ENCODE measurements around the gene DOK6. TPM values are rescaled to one million over a fixed set of nuclear protein-coding genes. Genes with fewer than 3 reads are reported as not detected.

Gene DOK6
- total and polyA plus RNA-seq, 9 of the 15 experiments (the other 6 are each of a cell fraction or from before 2014, with no cell fraction given), result not detected

DNA sequence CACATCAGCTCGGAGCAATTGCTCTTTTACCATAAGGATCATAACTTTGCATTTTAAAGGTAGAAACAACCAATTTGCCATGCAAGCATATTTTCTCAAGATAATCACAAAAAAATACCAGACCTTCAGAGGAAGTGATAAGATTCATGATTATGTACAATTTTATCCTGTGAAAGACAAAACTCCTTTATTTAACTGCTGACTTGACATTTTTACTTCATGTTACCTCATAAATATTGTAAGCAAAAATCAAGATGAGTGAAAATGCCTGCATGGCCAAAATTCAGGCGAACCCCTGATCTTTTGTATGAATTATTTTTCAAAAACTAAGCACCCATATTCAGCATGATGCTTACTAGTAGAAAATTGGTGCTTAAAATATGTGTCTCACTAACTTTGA is 300.6 kb downstream of the DOK6 start (continued):
- TF ChIP-seq, protein P1, sequence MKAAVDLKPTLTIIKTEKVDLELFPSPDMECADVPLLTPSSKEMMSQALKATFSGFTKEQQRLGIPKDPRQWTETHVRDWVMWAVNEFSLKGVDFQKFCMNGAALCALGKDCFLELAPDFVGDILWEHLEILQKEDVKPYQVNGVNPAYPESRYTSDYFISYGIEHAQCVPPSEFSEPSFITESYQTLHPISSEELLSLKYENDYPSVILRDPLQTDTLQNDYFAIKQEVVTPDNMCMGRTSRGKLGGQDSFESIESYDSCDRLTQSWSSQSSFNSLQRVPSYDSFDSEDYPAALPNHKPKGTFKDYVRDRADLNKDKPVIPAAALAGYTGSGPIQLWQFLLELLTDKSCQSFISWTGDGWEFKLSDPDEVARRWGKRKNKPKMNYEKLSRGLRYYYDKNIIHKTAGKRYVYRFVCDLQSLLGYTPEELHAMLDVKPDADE (conservative IDR thresholded peaks at IDR 0.05; ENCODE audit: control insufficient read depth, low read depth, low read length), result no peak
- peak; percentile 81 for TF ChIP-seq MAFG (tag; conservative IDR thresholded peaks at IDR 0.05)
- no peak for TF ChIP-seq ZNF282 (CRISPR knock-in tag; IDR thresholded peaks at IDR 0.05)
- no peak for TF ChIP-seq ZKSCAN1 (IDR thresholded peaks at IDR 0.05; ENCODE audit: low read depth, low read length)
- peak; percentile 96 for TF ChIP-seq MAFK (IDR thresholded peaks at IDR 0.05; ENCODE audit: low read length)
- no peak for TF ChIP-seq ARNT (IDR thresholded peaks at IDR 0.05)
- TF ChIP-seq C11orf30 (IDR thresholded peaks at IDR 0.05; ENCODE audit: low read depth), result peak; percentile 82
- TF ChIP-seq CCAR2 (IDR thresholded peaks at IDR 0.05; ENCODE audit: low read depth, low read length), result no peak
- TF ChIP-seq ZSCAN29 (IDR thresholded peaks at IDR 0.05), result no peak
- TF ChIP-seq SRSF7 (optimal IDR thresholded peaks at IDR 0.05; ENCODE audit: low read depth, low read length), result no peak
- TF ChIP-seq ESRRB (CRISPR knock-in tag; IDR thresholded peaks at IDR 0.05; ENCODE audit: borderline replicate concordance), result no peak
- TF ChIP-seq, protein P2, sequence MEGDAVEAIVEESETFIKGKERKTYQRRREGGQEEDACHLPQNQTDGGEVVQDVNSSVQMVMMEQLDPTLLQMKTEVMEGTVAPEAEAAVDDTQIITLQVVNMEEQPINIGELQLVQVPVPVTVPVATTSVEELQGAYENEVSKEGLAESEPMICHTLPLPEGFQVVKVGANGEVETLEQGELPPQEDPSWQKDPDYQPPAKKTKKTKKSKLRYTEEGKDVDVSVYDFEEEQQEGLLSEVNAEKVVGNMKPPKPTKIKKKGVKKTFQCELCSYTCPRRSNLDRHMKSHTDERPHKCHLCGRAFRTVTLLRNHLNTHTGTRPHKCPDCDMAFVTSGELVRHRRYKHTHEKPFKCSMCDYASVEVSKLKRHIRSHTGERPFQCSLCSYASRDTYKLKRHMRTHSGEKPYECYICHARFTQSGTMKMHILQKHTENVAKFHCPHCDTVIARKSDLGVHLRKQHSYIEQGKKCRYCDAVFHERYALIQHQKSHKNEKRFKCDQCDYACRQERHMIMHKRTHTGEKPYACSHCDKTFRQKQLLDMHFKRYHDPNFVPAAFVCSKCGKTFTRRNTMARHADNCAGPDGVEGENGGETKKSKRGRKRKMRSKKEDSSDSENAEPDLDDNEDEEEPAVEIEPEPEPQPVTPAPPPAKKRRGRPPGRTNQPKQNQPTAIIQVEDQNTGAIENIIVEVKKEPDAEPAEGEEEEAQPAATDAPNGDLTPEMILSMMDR (IDR thresholded peaks at IDR 0.05 in 2 of 3, conservative IDR thresholded peaks at IDR 0.05 in 1 of 3; ENCODE audit: insufficient read depth in 2 of 3, low read depth in 1 of 3, low read length in 3 of 3), result no peak
- no peak for TF ChIP-seq MIER1 (IDR thresholded peaks at IDR 0.05; ENCODE audit: low read depth)
- TF ChIP-seq MAFF (IDR thresholded peaks at IDR 0.05; ENCODE audit: low read length), result peak; percentile 92
- TF ChIP-seq ZNF431 (CRISPR knock-in tag; IDR thresholded peaks at IDR 0.05), result no peak
- TF ChIP-seq PHF21A (IDR thresholded peaks at IDR 0.05; ENCODE audit: borderline replicate concordance, low read depth), result no peak
- TF ChIP-seq NONO (IDR thresholded peaks at IDR 0.05; ENCODE audit: low read depth in 2 of 2, low read length in 1 of 2), result no peak
- no peak for TF ChIP-seq EP300 (IDR thresholded peaks at IDR 0.05; ENCODE audit: low read length)
- TF ChIP-seq ZBTB5 (IDR thresholded peaks at IDR 0.05), result no peak
- TF ChIP-seq ZZZ3 (IDR thresholded peaks at IDR 0.05), result no peak
- no peak for TF ChIP-seq KDM2B (CRISPR knock-in tag; IDR thresholded peaks at IDR 0.05)
- no peak for TF ChIP-seq CCNT2 (IDR thresholded peaks at IDR 0.05; ENCODE audit: borderline replicate concordance, extremely low read depth, insufficient read length, low read depth, low read length)
- TF ChIP-seq OTX1 (CRISPR knock-in tag; IDR thresholded peaks at IDR 0.05), result no peak
- no peak for TF ChIP-seq RNF219 (CRISPR knock-in tag; IDR thresholded peaks at IDR 0.05)
